ENCODE data around the gene MIOX.

The MIOX gene

GRCh38 chr22:50498322-50498890, 11.7 kb downstream of the MIOX start:
- H3K9me3 ChIP-seq (replicated peaks in 1 of 11) = no peaks in the 10 kb centered on the region
- no peaks in the 10 kb centered on the region for H3K27me3 ChIP-seq
- H4K20me1 ChIP-seq = peaks cover 0 to 19% (median 8%) of the 10 kb centered on the region in 11 experiments; a peak in 8 of 22 replicates
- peaks cover 6 to 16% (median 15%) of the 10 kb centered on the region in 11 experiments; a peak in 18 of 22 replicates for H3K36me3 ChIP-seq
- TF ChIP-seq Cebpa-rat (IDR thresholded peaks at IDR 0.05) = no peak
- peak overlapping the region; percentile 32 to 86 (median 61) for H3K4me2 ChIP-seq
- H3K27ac ChIP-seq = no peak overlapping the region
- H3K4me3 ChIP-seq = no peak overlapping the region; a peak in 1 of 20 replicates
- H3K4me1 ChIP-seq = peaks cover 10 to 40% (median 31%) of the 10 kb centered on the region in 10 experiments; a peak in 19 of 20 replicates
- no peak overlapping the region; a peak in 1 of 22 replicates for H3K9ac ChIP-seq

GRCh38 chr22:50500452-50500851, 13.8 kb downstream of the MIOX start:
- no peak overlapping the region for H3K27ac ChIP-seq

GRCh38 chr22:50502096-50502495, 15.4 kb downstream of the MIOX start:
- H3K27ac ChIP-seq = no peak overlapping the region
- H3K9ac ChIP-seq = peak overlapping the region in 3 of 11 experiments; percentile 6 to 44 (median 28); a peak in 4 of 22 replicates
- no peak overlapping the region for H3K4me3 ChIP-seq
- H3K36me3 ChIP-seq = peaks cover 20 to 37% (median 32%) of the 10 kb centered on the region in 11 experiments
- H3K4me1 ChIP-seq = peaks cover 29 to 50% (median 45%) of the 10 kb centered on the region in 10 experiments
- H4K20me1 ChIP-seq = peaks cover 0 to 46% (median 32%) of the 10 kb centered on the region in 11 experiments; a peak in 20 of 22 replicates
- no peak for TF ChIP-seq Cebpa-rat (IDR thresholded peaks at IDR 0.05)
- H3K4me2 ChIP-seq = no peak overlapping the region
- H3K9me3 ChIP-seq (replicated peaks in 1 of 11) = no peaks in the 10 kb centered on the region
- H3K27me3 ChIP-seq = no peaks in the 10 kb centered on the region

More at GRCh38 chr22:50500452-50500851, 13.8 kb downstream of the MIOX start:
- Histone ChIP-seq H3K4me2 (no peak overlapping the region), H3K4me1 (peaks cover 13 to 50% (median 41%) of the 10 kb centered on the region in 10 experiments), H3K9ac (no peak overlapping the region), H3K9me3 (replicated peaks in 1 of 11) (no peaks in the 10 kb centered on the region), H3K27me3 (no peaks in the 10 kb centered on the region), H3K4me3 (no peak overlapping the region), H4K20me1 (peaks cover 0 to 30% (median 16%) of the 10 kb centered on the region in 11 experiments; a peak in 18 of 22 replicates), H3K36me3 (peaks cover 15 to 30% (median 26%) of the 10 kb centered on the region in 11 experiments)
- TF ChIP-seq Cebpa-rat (IDR thresholded peaks at IDR 0.05) = no peak

- no peak overlapping the region for H3K27ac ChIP-seq
- no peak for TF ChIP-seq Cebpa-rat (IDR thresholded peaks at IDR 0.05)
- peaks cover 0 to 46% (median 33%) of the 10 kb centered on the region in 11 experiments; a peak in 20 of 22 replicates for H4K20me1 ChIP-seq
- peaks cover 20 to 37% (median 32%) of the 10 kb centered on the region in 11 experiments for H3K36me3 ChIP-seq
- no peak overlapping the region for H3K4me2 ChIP-seq
- peaks cover 29 to 48% (median 42%) of the 10 kb centered on the region in 10 experiments for H3K4me1 ChIP-seq
- peak overlapping the region in 5 of 11 experiments; percentile 6 to 44 (median 26); a peak in 6 of 22 replicates for H3K9ac ChIP-seq
- H3K27me3 ChIP-seq = no peaks in the 10 kb centered on the region
- no peak overlapping the region for H3K4me3 ChIP-seq
- H3K9me3 ChIP-seq (replicated peaks in 1 of 11) = no peaks in the 10 kb centered on the region
Observed at GRCh38 chr22:50502628-50503474, 16.2 kb downstream of the MIOX start.

- Histone ChIP-seq H3K27me3 (no peaks in the 10 kb centered on the region), H3K36me3 (peaks cover 20 to 37% (median 32%) of the 10 kb centered on the region in 11 experiments), H3K4me1 (peaks cover 26 to 43% (median 36%) of the 10 kb centered on the region in 10 experiments), H3K4me3 (no peak overlapping the region), H4K20me1 (peaks cover 0 to 46% (median 35%) of the 10 kb centered on the region in 11 experiments; a peak in 20 of 22 replicates), H3K9ac (no peak overlapping the region; a peak in 1 of 22 replicates), H3K4me2 (no peak overlapping the region), H3K27ac (no peak overlapping the region), H3K9me3 (replicated peaks in 1 of 11) (no peaks in the 10 kb centered on the region)
- no peak for TF ChIP-seq Cebpa-rat (IDR thresholded peaks at IDR 0.05)
Observed at GRCh38 chr22:50503475-50504145, 17.0 kb downstream of the MIOX start.

- H3K27ac ChIP-seq = 0 out of 22 replicates have a peak overlapping the region, but pooled peaks of 1 of the 11 experiments have one; percentile 86
- peak overlapping the region in 5 of 11 experiments; percentile 32 to 92 (median 88); a peak in 3 of 22 replicates for H3K9ac ChIP-seq
- no peak for TF ChIP-seq Cebpa-rat (IDR thresholded peaks at IDR 0.05)
- H3K9me3 ChIP-seq (replicated peaks in 1 of 11) = no peaks in the 10 kb centered on the region
- H4K20me1 ChIP-seq = peaks cover 0 to 48% (median 38%) of the 10 kb centered on the region in 11 experiments; a peak in 20 of 22 replicates
- peaks cover 20 to 37% (median 32%) of the 10 kb centered on the region in 11 experiments for H3K36me3 ChIP-seq
- peak overlapping the region in 7 of 11 experiments; percentile 92 to 100 (median 99); a peak in 8 of 22 replicates for H3K4me2 ChIP-seq
- no peaks in the 10 kb centered on the region for H3K27me3 ChIP-seq
- H3K4me1 ChIP-seq = peaks cover 29 to 44% (median 37%) of the 10 kb centered on the region in 10 experiments
- H3K4me3 ChIP-seq = no peak overlapping the region
Observed at GRCh38 chr22:50504369-50505211, 17.9 kb downstream of the MIOX start.

GRCh38 chr22:50505276-50505775, 18.7 kb downstream of the MIOX start:
- peaks cover 0 to 56% (median 41%) of the 10 kb centered on the region in 11 experiments; a peak in 20 of 22 replicates for H4K20me1 ChIP-seq

More at GRCh38 chr22:50505276-50505775, 18.7 kb downstream of the MIOX start:
- Histone ChIP-seq H3K9me3 (replicated peaks in 1 of 11) (no peaks in the 10 kb centered on the region), H3K9ac (peak overlapping the region in 10 of 11 experiments; percentile 10 to 92 (median 89); a peak in 14 of 22 replicates), H3K27ac (peak overlapping the region in 3 of 11 experiments; percentile 79 to 86 (median 84); a peak in 3 of 22 replicates), H3K4me2 (peak overlapping the region; percentile 85 to 100 (median 99); a peak in 20 of 22 replicates), H3K4me1 (peaks cover 35 to 49% (median 44%) of the 10 kb centered on the region in 10 experiments), H3K27me3 (no peaks in the 10 kb centered on the region), H3K4me3 (peak overlapping the region in 4 of 10 experiments; percentile 83 to 97 (median 94); a peak in 3 of 20 replicates), H3K36me3 (peaks cover 21 to 45% (median 35%) of the 10 kb centered on the region in 11 experiments)
- no peak for TF ChIP-seq Cebpa-rat (IDR thresholded peaks at IDR 0.05)
